ENCODE results near the gene ZNF813. TPM values are rescaled to one million over a fixed set of nuclear protein-coding genes. Genes with fewer than 3 reads are reported as not detected.

ZNF813 gene
- total and polyA plus RNA-seq, 2 donors from 2014 or later, result 1.2 to 5.1 TPM

DNA sequence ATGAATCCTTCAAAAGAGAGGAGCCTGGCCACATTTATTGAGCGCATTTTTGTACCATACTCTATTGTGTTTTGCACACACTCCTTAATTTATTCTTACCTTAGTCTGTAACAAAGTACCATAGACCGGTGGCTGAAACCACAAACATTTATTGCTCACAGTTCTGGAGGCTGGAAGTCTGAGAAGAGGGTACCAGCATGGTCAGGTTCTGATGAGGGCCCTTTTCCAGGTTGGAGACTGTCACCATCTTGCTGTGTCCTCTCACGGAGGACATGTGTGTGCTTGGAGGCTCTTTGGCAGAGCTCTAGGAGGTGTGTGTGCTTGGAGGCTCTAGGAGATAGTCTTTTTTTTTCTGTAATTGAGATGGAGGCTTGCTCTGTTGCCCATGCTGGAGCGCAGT, 72.6 kb downstream of the ZNF813 start:
- DNase-seq, result no peak
- Histone ChIP-seq H3K36me3 (ENCODE audit: control insufficient read depth in 2 of 3, insufficient read depth in 3 of 3, low read length in 3 of 3) (peaks cover 0 to 4% (median 0%) of the 10 kb centered on the region in 3 donors), H3K27ac (ENCODE audit: low read depth in 2 of 2, low read length in 2 of 2) (no peak overlapping the region), H3K9ac (ENCODE audit: low read length in 3 of 3) (no peak overlapping the region), H3K4me3 (ENCODE audit: low read length in 3 of 3) (peak overlapping the region in 1 of 3 donors; percentile 94), H3K9me3 (ENCODE audit: control insufficient read depth in 2 of 3, insufficient read depth in 1 of 3, low read length in 3 of 3) (no peaks in the 10 kb centered on the region), H3K4me1 (ENCODE audit: control insufficient read depth in 2 of 3, insufficient read depth in 2 of 3, low read depth in 1 of 3, low read length in 3 of 3) (peaks cover 0 to 2% (median 0%) of the 10 kb centered on the region in 3 donors), H3K27me3 (ENCODE audit: control insufficient read depth, insufficient read depth, low read length) (no peaks in the 10 kb centered on the region)
- TF ChIP-seq CTCF (IDR thresholded peaks at IDR 0.05; ENCODE audit: borderline replicate concordance, extremely low read depth, insufficient read depth), result no peak
- intact Hi-C loops (cut with DNase I), result no loop called here
- no peak for FAIRE-seq

DNA sequence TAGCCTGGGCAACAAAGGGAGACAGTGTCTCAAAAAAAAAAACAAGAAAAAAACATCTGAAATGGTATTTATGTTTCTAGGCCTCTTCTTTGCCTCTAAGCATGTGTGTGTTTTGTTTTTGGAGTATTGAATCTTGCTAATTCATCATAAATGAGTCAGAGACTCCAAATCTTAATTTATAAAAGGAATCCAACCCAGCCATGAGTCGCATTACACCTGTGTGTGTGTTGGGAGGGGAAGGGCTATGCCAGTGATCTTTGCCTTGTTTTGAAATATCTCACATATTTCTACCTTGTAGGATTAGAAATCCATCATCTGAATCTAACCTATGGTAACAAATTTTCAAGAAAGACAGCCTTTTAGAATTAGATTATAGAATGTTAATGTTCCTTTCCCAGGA, 74.4 kb downstream of the ZNF813 start:
- H3K27me3 ChIP-seq (ENCODE audit: control insufficient read depth, insufficient read depth, low read length), result no peaks in the 10 kb centered on the region
- H3K9ac ChIP-seq (ENCODE audit: low read length in 3 of 3), result no peak overlapping the region
- no peaks in the 10 kb centered on the region for H3K9me3 ChIP-seq (ENCODE audit: control insufficient read depth in 2 of 3, insufficient read depth in 1 of 3, low read length in 3 of 3)
- no peak for DNase-seq
- no peak overlapping the region for H3K27ac ChIP-seq (ENCODE audit: low read depth in 2 of 2, low read length in 2 of 2)
- intact Hi-C loops (cut with DNase I), result no loop called here
- peaks cover 0 to 2% (median 0%) of the 10 kb centered on the region in 3 donors for H3K4me1 ChIP-seq (ENCODE audit: control insufficient read depth in 2 of 3, insufficient read depth in 2 of 3, low read depth in 1 of 3, low read length in 3 of 3)
- no peak for FAIRE-seq
- no peak for TF ChIP-seq CTCF (IDR thresholded peaks at IDR 0.05; ENCODE audit: borderline replicate concordance, extremely low read depth, insufficient read depth)
- H3K36me3 ChIP-seq (ENCODE audit: control insufficient read depth in 2 of 3, insufficient read depth in 3 of 3, low read length in 3 of 3), result peaks cover 0 to 4% (median 3%) of the 10 kb centered on the region in 3 donors
- H3K4me3 ChIP-seq (ENCODE audit: low read length in 3 of 3), result no peak overlapping the region

GRCh38 chr19:53545271-53546065, 77.9 kb downstream of the ZNF813 start:
- FAIRE-seq, result no peak
- intact Hi-C loops (cut with DNase I), result no loop called here
- peaks cover 0 to 4% (median 3%) of the 10 kb centered on the region in 3 donors for H3K36me3 ChIP-seq (ENCODE audit: control insufficient read depth in 2 of 3, insufficient read depth in 3 of 3, low read length in 3 of 3)
- H3K4me1 ChIP-seq (ENCODE audit: control insufficient read depth in 2 of 3, insufficient read depth in 2 of 3, low read depth in 1 of 3, low read length in 3 of 3), result no peaks in the 10 kb centered on the region
- H3K9ac ChIP-seq (ENCODE audit: low read length in 3 of 3), result no peak overlapping the region
- peak in 1 of 5 donors; percentile 13 for DNase-seq
- no peaks in the 10 kb centered on the region for H3K27me3 ChIP-seq (ENCODE audit: control insufficient read depth, insufficient read depth, low read length)
- H3K4me3 ChIP-seq (ENCODE audit: low read length in 3 of 3), result no peak overlapping the region
- peak overlapping the region in 1 of 2 donors; percentile 14 for H3K27ac ChIP-seq (ENCODE audit: low read depth in 2 of 2, low read length in 2 of 2)
- no peak for TF ChIP-seq CTCF (IDR thresholded peaks at IDR 0.05; ENCODE audit: borderline replicate concordance, extremely low read depth, insufficient read depth)
- no peaks in the 10 kb centered on the region for H3K9me3 ChIP-seq (ENCODE audit: control insufficient read depth in 2 of 3, insufficient read depth in 1 of 3, low read length in 3 of 3)

Other genes with a start within 250 kb of the ZNF813 start
- gene ZNF677, start 212.9 kb upstream of the ZNF813 start, total RNA-seq, result 24.3 TPM
- gene ZNF677, start 212.9 kb upstream of the ZNF813 start, polyA plus RNA-seq (ENCODE audit: insufficient read depth, low read depth, low replicate concordance), result 6.5 TPM
- not detected for gene VN1R2, start 209.4 kb upstream of the ZNF813 start, total RNA-seq
- not detected for gene VN1R2, start 209.4 kb upstream of the ZNF813 start, polyA plus RNA-seq (ENCODE audit: insufficient read depth, low read depth, low replicate concordance)
- gene VN1R4, start 200.0 kb upstream of the ZNF813 start, total RNA-seq, result not detected
- gene VN1R4, start 200.0 kb upstream of the ZNF813 start, polyA plus RNA-seq (ENCODE audit: insufficient read depth, low read depth, low replicate concordance), result not detected
- 9.2 TPM for gene ZNF845, start 134.0 kb upstream of the ZNF813 start, total RNA-seq
- 1.9 TPM for gene ZNF845, start 134.0 kb upstream of the ZNF813 start, polyA plus RNA-seq (ENCODE audit: insufficient read depth, low read depth, low replicate concordance)
- gene ZNF525, start 102.0 kb upstream of the ZNF813 start, total RNA-seq, result 17.2 TPM
- gene ZNF525, start 102.0 kb upstream of the ZNF813 start, polyA plus RNA-seq (ENCODE audit: insufficient read depth, low read depth, low replicate concordance), result 3.9 TPM
- 10.8 TPM for gene ZNF765, start 72.6 kb upstream of the ZNF813 start, total RNA-seq
- gene ZNF765, start 72.6 kb upstream of the ZNF813 start, polyA plus RNA-seq (ENCODE audit: insufficient read depth, low read depth, low replicate concordance), result 3.0 TPM
- gene ZNF761, start 35.7 kb upstream of the ZNF813 start, total RNA-seq, result 10.4 TPM
- gene ZNF761, start 35.7 kb upstream of the ZNF813 start, polyA plus RNA-seq (ENCODE audit: insufficient read depth, low read depth, low replicate concordance), result 4.9 TPM
- 22.3 TPM for gene ZNF331, start 70.4 kb downstream of the ZNF813 start, total RNA-seq
- 6.5 TPM for gene ZNF331, start 70.4 kb downstream of the ZNF813 start, polyA plus RNA-seq (ENCODE audit: insufficient read depth, low read depth, low replicate concordance)
- gene DPRX, start 164.3 kb downstream of the ZNF813 start, total RNA-seq, result not detected
- gene DPRX, start 164.3 kb downstream of the ZNF813 start, polyA plus RNA-seq (ENCODE audit: insufficient read depth, low read depth, low replicate concordance), result not detected